Right atrium auricular region (tissue), 2 donors: ENCODE data around the gene AGXT2. TPM values are rescaled to one million over a fixed set of nuclear protein-coding genes. Genes with fewer than 3 reads are reported as not detected.

Experiments
- DNase-seq: peaks from one replicate; pipeline ENCODE4 v3.0.0-alpha.2; 2019; ENCODE audit warnings: low spot score
- H3K27ac ChIP-seq, 2 donors: fragments of 200-600 bp; sonication (generic); 1 replicate in 1 of 2; 2 replicates in 1 of 2; pipeline ENCODE4 v1.5.1; 2016 to 2019
- H3K27me3 ChIP-seq, 2 donors: fragments of 200-600 bp; sonication (generic); one replicate each; pipeline versions ENCODE4 v1.5.1 to v1.6.0; 2017 to 2019
- H3K36me3 ChIP-seq: fragments of 200-600 bp; sonication (generic); one replicate; pipeline ENCODE4 v1.5.1; 2016
- H3K4me1 ChIP-seq, 2 donors: fragments of 200-600 bp; sonication (generic); one replicate each; pipeline versions ENCODE4 v1.5.1 to v1.6.0; 2017 to 2019
- H3K4me3 ChIP-seq, 2 donors: fragments of 200-600 bp; sonication (generic); 1 replicate in 1 of 2; 2 replicates in 1 of 2; pipeline ENCODE4 v1.5.1; 2017 to 2019; ENCODE audit warnings: mild to moderate bottlenecking in 1 of 2, moderate library complexity in 1 of 2
- H3K9me3 ChIP-seq, 2 donors: fragments of 200-600 bp; sonication (generic); one replicate each; pipeline ENCODE4 v1.5.1; 2019
- CTCF ChIP-seq, 2 donors: fragments of 200-600 bp; sonication (generic); IDR thresholded peaks; one replicate each; pipeline ENCODE4 v1.5.1; 2019; ENCODE audit warnings: antibody characterized with exemption in 2 of 2
- total RNA-seq, 2 donors: library from RNA; depleted of rRNA; stranded (reverse); fragments of >200 nt; gene quantifications; one replicate each; pipeline ENCODE4 v1.1.0, GENCODE V29; 2016

AGXT2 gene
- total RNA-seq = not detected

- DNase-seq = no peak
- Histone ChIP-seq H3K27ac (no peak within 1 kb of the TSS), H3K36me3 (no peaks in the 10 kb centered on the region), H3K27me3 (no peaks in the 10 kb centered on the region), H3K4me3 (no peak within 1 kb of the TSS), H3K9me3 (no peaks in the 10 kb centered on the region), H3K4me1 (no peaks in the 10 kb centered on the region)
- TF ChIP-seq CTCF (IDR thresholded peaks at IDR 0.05) = no peak
Measured at GRCh38 chr5:35047785-35048404, at the start of gene AGXT2. Gene AGXT2 (minus strand): TSS chr5:35047949. CDS start chr5:35047892, 57 bp downstream.

- no peak for DNase-seq
- no peak overlapping the region for H3K4me3 ChIP-seq
- no peak overlapping the region for H3K27ac ChIP-seq
- H3K27me3 ChIP-seq = no peaks in the 10 kb centered on the region
- no peaks in the 10 kb centered on the region for H3K36me3 ChIP-seq
- no peak for TF ChIP-seq CTCF (IDR thresholded peaks at IDR 0.05)
- no peaks in the 10 kb centered on the region for H3K9me3 ChIP-seq
- H3K4me1 ChIP-seq = no peaks in the 10 kb centered on the region
Measured at GRCh38 chr5:35096932-35097331, 49.2 kb upstream of the AGXT2 start.

GRCh38 chr5:35096216-35096615 lies 48.5 kb upstream of the AGXT2 start:
- H3K36me3 ChIP-seq = no peaks in the 10 kb centered on the region
- H3K9me3 ChIP-seq = no peaks in the 10 kb centered on the region
- no peaks in the 10 kb centered on the region for H3K4me1 ChIP-seq
- no peak for DNase-seq
- no peak overlapping the region for H3K4me3 ChIP-seq
- no peak for TF ChIP-seq CTCF (IDR thresholded peaks at IDR 0.05)
- no peaks in the 10 kb centered on the region for H3K27me3 ChIP-seq
- H3K27ac ChIP-seq = no peak overlapping the region

GRCh38 chr5:35095366-35095765 lies 47.6 kb upstream of the AGXT2 start:
- no peaks in the 10 kb centered on the region for H3K4me1 ChIP-seq
- H3K9me3 ChIP-seq = no peaks in the 10 kb centered on the region
- no peak overlapping the region for H3K4me3 ChIP-seq
- no peak overlapping the region for H3K27ac ChIP-seq
- no peak for DNase-seq
- no peak for TF ChIP-seq CTCF (IDR thresholded peaks at IDR 0.05)
- no peaks in the 10 kb centered on the region for H3K36me3 ChIP-seq
- no peaks in the 10 kb centered on the region for H3K27me3 ChIP-seq

GRCh38 chr5:35094948-35095347 lies 47.2 kb upstream of the AGXT2 start:
- Histone ChIP-seq H3K4me1 (no peaks in the 10 kb centered on the region), H3K27me3 (no peaks in the 10 kb centered on the region), H3K4me3 (no peak overlapping the region), H3K36me3 (no peaks in the 10 kb centered on the region), H3K27ac (no peak overlapping the region), H3K9me3 (no peaks in the 10 kb centered on the region)
- TF ChIP-seq CTCF (IDR thresholded peaks at IDR 0.05) = no peak
- DNase-seq = no peak

GRCh38 chr5:35092703-35093102 lies 45.0 kb upstream of the AGXT2 start:
- DNase-seq = no peak
- Histone ChIP-seq H3K9me3 (no peaks in the 10 kb centered on the region), H3K4me3 (no peak overlapping the region), H3K36me3 (no peaks in the 10 kb centered on the region), H3K27me3 (no peaks in the 10 kb centered on the region), H3K27ac (no peak overlapping the region), H3K4me1 (no peaks in the 10 kb centered on the region)
- TF ChIP-seq CTCF (IDR thresholded peaks at IDR 0.05) = no peak
